ENCODE measurements around the gene LAMA5. TPM values are rescaled to one million over a fixed set of nuclear protein-coding genes. Genes with fewer than 3 reads are reported as not detected.

Gene LAMA5
- total RNA-seq, 1 donor from 2014 or later = 44.2 TPM

GRCh38 chr20:62266851-62267250, 100.3 kb downstream of the LAMA5 start:
- no peak for DNase-seq

- no peak for DNase-seq
Measured at GRCh38 chr20:62266340-62266739, 100.8 kb downstream of the LAMA5 start.

- no peak for DNase-seq
Measured at GRCh38 chr20:62265365-62265764, 101.7 kb downstream of the LAMA5 start.

- DNase-seq = no peak
Measured at GRCh38 chr20:62263396-62263795, 103.7 kb downstream of the LAMA5 start.

- DNase-seq = no peak
Measured at GRCh38 chr20:62262064-62262463, 105.0 kb downstream of the LAMA5 start.

- DNase-seq = no peak
Measured at GRCh38 chr20:62259294-62259565, 107.9 kb downstream of the LAMA5 start.

Other genes with a start within 250 kb of the LAMA5 start
- 32.7 TPM for gene LSM14B, start 244.8 kb downstream of the LAMA5 start, total RNA-seq
- gene PSMA7, start 223.9 kb downstream of the LAMA5 start, total RNA-seq = 107 TPM
- 18.5 TPM for gene SS18L1, start 223.5 kb downstream of the LAMA5 start, total RNA-seq
- gene MTG2, start 184.3 kb downstream of the LAMA5 start, total RNA-seq = 11.7 TPM
- 0.10 TPM for gene HRH3, start 147.0 kb downstream of the LAMA5 start, total RNA-seq
- gene OSBPL2, start 128.8 kb downstream of the LAMA5 start, total RNA-seq = 39.0 TPM
- gene ADRM1, start 64.3 kb downstream of the LAMA5 start, total RNA-seq = 32.9 TPM
- 742 TPM for gene RPS21, start 19.8 kb upstream of the LAMA5 start, total RNA-seq
- 1.9 TPM for gene CABLES2, start 40.0 kb upstream of the LAMA5 start, total RNA-seq
- gene RBBP8NL, start 60.2 kb upstream of the LAMA5 start, total RNA-seq = 0.59 TPM
- not detected for gene GATA5, start 108.7 kb upstream of the LAMA5 start, total RNA-seq